HG02981 (cell line): ENCODE measurements around the gene MDH1.

ENCODE experiments used
- ATAC-seq: cut with Tn5 transposase; IDR thresholded peaks from one replicate; pipeline ENCODE4 v1.9.1; 2021; ENCODE audit warnings: mild to moderate bottlenecking, moderate library complexity; ENCODE audit not compliant: unreplicated experiment

MDH1 gene

DNA sequence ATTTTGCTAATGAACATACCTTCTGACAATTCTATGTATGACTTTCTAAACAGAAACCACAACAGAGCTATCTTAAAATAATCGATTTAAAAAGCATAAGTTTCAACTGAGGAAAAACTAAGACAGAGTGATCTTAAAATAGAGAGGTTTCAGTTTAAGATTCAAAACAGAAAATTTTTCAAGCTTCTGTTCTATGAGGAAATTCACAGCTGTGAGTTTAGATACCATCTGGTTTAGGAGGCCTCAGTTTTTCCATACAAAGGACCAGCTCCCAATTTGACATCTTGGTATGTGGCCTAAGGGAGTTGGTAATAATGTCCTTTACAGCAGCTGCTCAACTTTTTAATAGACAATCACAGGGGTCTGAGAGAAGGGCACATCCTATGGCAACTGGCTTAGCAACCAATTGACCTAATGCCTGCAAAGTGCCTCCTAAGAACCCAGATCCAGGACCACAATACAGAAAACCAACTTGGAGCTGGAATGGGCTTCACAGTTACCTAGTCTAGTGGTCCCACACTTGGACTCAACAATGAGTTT is 39.7 kb downstream of the MDH1 start:
- ATAC-seq: no peak

DNA sequence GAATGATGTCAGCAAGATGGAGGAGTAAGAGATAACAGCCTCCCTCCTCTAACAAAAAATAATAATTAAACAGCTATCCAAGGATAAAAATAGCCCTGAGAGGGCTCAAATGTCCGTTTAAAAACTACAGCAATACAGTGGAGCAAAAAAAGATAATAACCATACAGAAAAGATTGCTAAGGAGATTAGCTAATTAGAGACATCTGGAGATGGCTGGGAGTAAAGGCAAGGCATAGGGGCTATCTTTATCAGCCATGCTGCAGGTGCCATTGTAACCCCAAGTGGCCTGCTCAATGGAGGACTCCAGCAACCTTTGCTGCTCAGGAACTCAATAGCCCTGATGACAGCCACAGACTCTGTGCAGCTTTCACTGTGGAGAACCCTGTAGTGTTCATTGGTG is 42.7 kb downstream of the MDH1 start:
- no peak for ATAC-seq

DNA sequence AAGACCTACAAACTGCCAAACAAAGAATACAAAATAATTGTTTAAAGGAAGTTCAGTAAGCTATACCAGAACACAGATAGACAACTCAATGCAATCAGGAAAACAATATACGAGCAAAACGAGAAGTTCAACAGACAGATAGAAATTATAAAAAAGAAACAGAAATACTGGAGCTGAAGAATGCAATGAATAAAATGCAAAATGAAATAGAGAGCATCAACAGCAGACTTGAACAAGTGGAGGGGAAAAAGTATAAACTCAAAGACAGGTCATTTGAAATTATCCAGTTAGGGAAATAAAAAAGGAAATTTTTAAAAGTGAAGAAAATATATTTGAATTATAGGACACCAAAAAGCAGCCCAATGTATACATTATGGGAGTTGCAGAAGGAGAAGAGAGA is 43.6 kb downstream of the MDH1 start:
- ATAC-seq: no peak

DNA sequence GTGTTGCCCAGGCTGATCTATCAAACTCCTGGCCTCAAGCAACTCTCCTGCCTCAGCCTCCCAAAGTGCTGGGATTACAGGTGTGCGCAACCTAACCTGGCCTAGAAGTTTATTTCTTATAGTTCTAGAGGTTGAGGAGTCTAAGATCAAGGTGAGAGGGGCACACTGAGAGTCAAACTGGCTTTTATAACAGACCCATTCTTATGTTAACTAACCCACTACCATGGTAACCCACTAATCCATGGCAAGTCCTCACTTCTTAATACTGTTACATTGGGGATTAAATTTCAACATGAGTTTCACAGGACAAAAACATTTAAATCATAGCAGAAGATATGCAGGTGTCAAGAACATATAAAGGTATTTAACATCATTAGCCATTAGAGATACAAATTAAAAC is 50.6 kb downstream of the MDH1 start:
- no peak for ATAC-seq

DNA sequence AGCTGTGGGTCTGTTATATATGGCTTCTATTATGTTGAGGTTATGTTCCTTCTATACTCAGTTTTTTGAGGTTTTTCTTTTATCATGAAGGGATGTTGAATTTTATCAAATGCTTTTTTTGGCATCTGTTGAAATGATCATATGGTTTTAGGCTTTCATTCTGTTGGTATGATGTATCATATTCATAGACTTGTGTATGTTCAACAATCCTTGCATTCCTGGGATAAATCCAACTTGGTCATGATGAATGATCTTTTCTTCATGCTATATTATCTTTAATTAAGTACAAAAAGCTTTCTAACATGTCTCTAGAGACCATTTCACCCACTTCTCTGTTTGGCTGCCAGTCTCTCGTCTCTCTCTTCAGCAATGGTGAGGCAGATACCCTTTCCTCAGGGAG is 54.2 kb downstream of the MDH1 start:
- ATAC-seq: no peak

DNA sequence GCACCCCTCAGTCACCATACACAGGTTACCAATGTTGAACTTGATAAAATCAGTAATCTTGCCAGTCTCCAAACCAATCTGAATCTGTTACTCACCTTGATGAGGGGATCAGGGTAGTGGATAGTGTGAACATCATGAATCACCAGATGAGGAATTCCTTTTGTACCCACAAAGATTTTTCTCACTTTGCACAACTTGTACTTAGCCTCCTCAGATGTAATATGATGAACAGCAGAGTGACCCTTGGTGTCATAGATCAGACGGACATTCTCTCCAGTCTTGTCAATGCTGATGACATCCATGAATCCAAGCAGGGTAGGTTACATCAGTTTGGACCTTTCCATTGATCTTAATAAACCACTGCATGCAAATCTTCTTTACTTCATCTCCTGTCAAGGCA is 54.7 kb downstream of the MDH1 start:
- ATAC-seq: no peak

DNA sequence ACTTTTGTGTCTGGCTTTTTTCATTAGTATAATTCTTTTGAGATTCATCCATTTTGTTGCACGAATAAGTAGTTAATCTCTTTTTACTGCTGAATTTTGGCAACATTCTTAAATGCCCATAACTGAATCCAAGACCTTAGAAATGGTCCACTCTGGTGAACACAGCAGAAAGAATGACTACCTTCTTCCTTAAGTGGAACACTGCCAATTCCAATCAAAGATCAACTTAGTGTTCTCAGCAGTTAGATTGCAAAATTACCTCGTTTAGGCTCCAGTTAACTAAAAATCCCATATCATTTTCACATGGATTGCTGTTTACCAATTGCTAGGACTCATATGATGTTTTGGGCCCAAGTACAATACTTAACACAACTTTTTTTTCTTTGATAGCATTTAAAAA is 59.9 kb downstream of the MDH1 start:
- no peak for ATAC-seq

DNA sequence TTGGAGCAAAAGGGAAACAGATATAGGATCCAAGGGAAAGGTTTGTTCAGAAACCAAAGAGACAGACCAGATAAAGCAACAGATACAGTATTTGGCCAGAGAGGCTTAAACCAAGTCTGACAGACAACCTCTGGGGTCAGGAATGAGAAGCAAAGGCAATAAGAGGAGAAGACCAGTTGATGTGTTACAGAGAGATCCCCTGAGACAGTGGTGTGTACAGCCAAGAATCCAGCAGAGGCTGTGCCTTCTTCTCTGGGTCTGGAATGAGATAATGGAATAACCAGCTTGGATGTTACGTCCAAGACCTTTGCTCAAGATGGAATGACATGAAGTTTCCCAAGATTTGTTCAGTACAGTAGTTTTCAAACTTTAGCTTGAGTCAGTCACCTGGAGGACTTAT is 61.1 kb downstream of the MDH1 start:
- ATAC-seq: no peak

DNA sequence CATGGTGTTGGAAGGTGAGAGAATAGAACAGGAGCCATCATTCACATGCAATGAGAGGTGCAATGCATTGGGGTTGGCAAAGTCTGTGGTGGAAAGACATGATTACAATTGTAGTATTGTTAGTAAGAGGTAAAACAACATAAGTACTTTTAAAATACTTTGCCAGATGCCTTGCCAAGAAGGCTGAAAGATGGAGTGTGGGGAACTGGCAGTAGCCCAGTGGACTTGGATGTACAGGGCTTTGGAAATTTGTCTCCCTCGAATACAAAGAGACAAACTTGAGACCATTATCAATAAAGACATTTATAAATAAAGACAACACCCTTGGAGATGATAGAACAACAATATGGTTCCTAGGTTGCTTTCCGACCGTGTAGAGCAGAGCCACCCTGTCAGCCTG is 62.0 kb downstream of the MDH1 start:
- ATAC-seq: no peak

DNA sequence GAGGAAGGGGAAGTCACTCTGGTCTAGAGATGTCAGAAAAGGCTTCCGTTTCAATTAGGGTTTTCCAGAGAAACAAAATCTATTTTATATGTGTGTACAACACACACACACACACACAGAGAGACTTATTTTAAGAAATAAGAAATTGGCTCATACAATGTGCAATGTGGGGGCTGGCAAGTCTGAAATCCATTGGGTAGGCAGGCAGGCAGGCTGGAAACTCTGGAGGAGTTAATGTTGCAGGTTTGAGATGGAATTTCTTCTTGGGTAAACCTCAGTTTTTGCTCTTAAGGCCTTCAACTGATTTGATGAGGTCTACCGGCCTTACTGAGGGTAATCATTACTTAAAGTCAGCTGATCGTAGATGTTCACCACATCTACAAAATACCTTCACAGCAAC is 62.6 kb downstream of the MDH1 start:
- no peak for ATAC-seq

DNA sequence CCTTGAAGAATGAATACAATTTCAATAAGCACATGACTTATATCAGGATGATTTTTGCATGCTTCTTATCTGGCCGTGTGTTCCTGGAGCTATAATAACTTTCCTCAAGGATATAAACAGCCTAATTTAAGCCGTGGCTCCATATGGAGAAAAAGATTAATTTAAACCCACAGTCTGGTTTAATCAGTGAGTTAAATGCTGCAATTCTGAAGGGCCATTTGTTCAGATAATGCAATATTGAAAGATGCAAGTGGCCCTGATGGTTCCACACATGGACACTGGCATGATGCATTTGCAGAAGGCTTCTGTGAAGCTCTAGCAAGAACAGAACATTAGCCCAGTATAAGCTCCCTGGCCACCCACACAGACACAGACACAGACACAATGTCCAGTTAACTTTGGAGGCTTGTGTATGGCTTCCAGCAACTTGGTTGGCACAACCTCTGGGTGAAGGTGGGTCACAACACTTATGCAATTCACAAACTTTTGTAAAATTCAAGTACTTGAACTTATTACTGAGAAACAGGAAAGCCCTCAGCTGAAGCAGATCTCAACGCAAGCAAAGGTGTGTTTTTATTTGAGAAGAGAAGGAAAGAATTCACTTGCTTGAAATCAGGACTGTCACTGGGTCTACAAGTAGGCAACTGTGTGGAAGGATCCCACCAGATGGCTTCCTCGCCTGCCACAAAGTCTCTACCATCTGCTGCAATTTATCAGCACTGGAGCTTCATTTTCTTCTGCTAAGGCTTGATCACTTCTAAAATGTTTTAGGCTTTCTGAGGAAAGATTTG is 63.3 kb downstream of the MDH1 start:
- ATAC-seq: no peak

DNA sequence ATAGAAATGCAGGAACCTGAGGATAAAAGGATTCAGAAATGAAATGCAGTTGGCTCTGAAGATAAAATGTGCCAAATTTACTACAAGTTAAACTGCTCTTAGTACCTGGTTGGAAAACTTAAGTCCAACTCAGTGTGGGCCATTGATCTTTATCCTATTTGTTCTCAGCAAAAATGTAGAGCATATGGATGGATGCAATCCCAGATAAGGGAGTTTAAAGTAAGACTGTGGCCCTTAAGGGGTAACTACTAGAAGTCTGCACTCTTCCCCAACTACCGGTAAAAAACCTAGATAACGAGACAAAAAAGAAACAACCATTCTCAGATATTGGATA is 63.9 kb downstream of the MDH1 start:
- no peak for ATAC-seq

DNA sequence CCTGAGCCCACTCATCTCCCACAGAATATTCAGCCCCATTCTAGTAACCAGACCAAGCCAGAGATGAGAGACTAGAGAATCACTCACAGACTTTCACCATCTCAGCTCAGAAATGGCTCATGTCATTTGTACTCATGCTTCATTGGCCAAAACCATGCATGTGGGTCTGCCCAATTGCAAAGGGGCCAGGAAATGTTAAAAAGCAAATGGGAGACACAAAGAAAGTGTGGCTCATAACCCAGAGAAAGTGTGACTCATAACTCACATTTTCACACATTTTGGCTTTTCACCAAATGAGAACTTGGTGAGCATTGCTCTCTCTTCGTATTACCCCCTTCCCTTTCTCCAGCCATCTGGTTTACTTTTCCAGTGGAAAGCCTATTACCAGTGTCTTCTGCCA is 66.2 kb downstream of the MDH1 start:
- ATAC-seq: peak; percentile 87
